ENCODE results near the gene CCNE1. TPM values are rescaled to one million over a fixed set of nuclear protein-coding genes. Genes with fewer than 3 reads are reported as not detected.

The CCNE1 gene
- total RNA-seq, 2 donors from 2014 or later = not detected

GRCh38 chr19:29783627-29784190 lies 28.1 kb upstream of the CCNE1 start:
- TF ChIP-seq CTCF (IDR thresholded peaks at IDR 0.05) (no peak), POLR2A (IDR thresholded peaks at IDR 0.05) (no peak)
- Histone ChIP-seq H3K4me3 (no peak overlapping the region), H3K36me3 (replicated peaks in 1 of 2; ENCODE audit: insufficient read depth in 1 of 2, low read depth in 2 of 2) (no peaks in the 10 kb centered on the region), H3K4me1 (no peaks in the 10 kb centered on the region), H3K27ac (no peak overlapping the region), H3K27me3 (no peaks in the 10 kb centered on the region), H3K9me3 (no peaks in the 10 kb centered on the region)
- ATAC-seq (no peak), DNase-seq (no peak)
- intact Hi-C loops (cut with DNase I) = no loop called here
- 79 to 81% methylated on average over 12 of the region's 12 CpGs for WGBS, 2 donors

- no peak overlapping the region for H3K4me3 ChIP-seq
- no peaks in the 10 kb centered on the region for H3K4me1 ChIP-seq
- intact Hi-C loops (cut with DNase I) = no loop called here
- ATAC-seq (no peak), DNase-seq (no peak)
- no peaks in the 10 kb centered on the region for H3K9me3 ChIP-seq
- no peaks in the 10 kb centered on the region for H3K36me3 ChIP-seq (replicated peaks in 1 of 2; ENCODE audit: insufficient read depth in 1 of 2, low read depth in 2 of 2)
- H3K27me3 ChIP-seq = no peaks in the 10 kb centered on the region
- 50 to 82% methylated on average over 1 of the region's 1 CpG for WGBS, 2 donors
- no peak overlapping the region for H3K27ac ChIP-seq
- TF ChIP-seq POLR2A (IDR thresholded peaks at IDR 0.05) = no peak
- TF ChIP-seq CTCF (IDR thresholded peaks at IDR 0.05) = no peak
Measured at GRCh38 chr19:29784598-29785223, 27.1 kb upstream of the CCNE1 start.

- intact Hi-C loops (cut with DNase I) = no loop called here
- 85 to 91% methylated on average over 5 of the region's 5 CpGs for WGBS, 2 donors
- Histone ChIP-seq H3K36me3 (replicated peaks in 1 of 2; ENCODE audit: insufficient read depth in 1 of 2, low read depth in 2 of 2) (no peaks in the 10 kb centered on the region), H3K4me1 (no peaks in the 10 kb centered on the region), H3K9me3 (no peaks in the 10 kb centered on the region), H3K27ac (no peak overlapping the region), H3K4me3 (no peak overlapping the region), H3K27me3 (no peaks in the 10 kb centered on the region)
- no peak for ATAC-seq
- DNase-seq = no peak
- TF ChIP-seq POLR2A (IDR thresholded peaks at IDR 0.05) (no peak), CTCF (IDR thresholded peaks at IDR 0.05) (no peak)
Measured at GRCh38 chr19:29785360-29785759, 26.4 kb upstream of the CCNE1 start.

- H3K36me3 ChIP-seq (replicated peaks in 1 of 2; ENCODE audit: insufficient read depth in 1 of 2, low read depth in 2 of 2) = no peaks in the 10 kb centered on the region
- H3K27ac ChIP-seq = no peak overlapping the region
- no peak for ATAC-seq
- intact Hi-C loops (cut with DNase I) = no loop called here
- no peak overlapping the region for H3K4me3 ChIP-seq
- no peaks in the 10 kb centered on the region for H3K4me1 ChIP-seq
- DNase-seq = no peak
- no peaks in the 10 kb centered on the region for H3K9me3 ChIP-seq
- TF ChIP-seq POLR2A (IDR thresholded peaks at IDR 0.05) = no peak
- no peak for TF ChIP-seq CTCF (IDR thresholded peaks at IDR 0.05)
- 62 to 64% methylated on average over 5 of the region's 5 CpGs for WGBS, 2 donors
- no peaks in the 10 kb centered on the region for H3K27me3 ChIP-seq
Measured at GRCh38 chr19:29785955-29786589, 25.7 kb upstream of the CCNE1 start.
